ENCODE data around the gene TANC1. TPM values are rescaled to one million over a fixed set of nuclear protein-coding genes. Genes with fewer than 3 reads are reported as not detected.

Gene TANC1
- total RNA-seq, 6 experiments from 2014 or later: 4.0 to 12.7 (median 11.3) TPM

GRCh38 chr2:159060518-159060917, 92.1 kb downstream of the TANC1 start:
- no peak for TF ChIP-seq CTCF (IDR thresholded peaks at IDR 0.05)
- no peak for TF ChIP-seq POLR2A (IDR thresholded peaks at IDR 0.05)
- intact Hi-C loops (cut with DNase I): no loop called here
- Histone ChIP-seq H3K36me3 (no peaks in the 10 kb centered on the region), H3K4me1 (peaks cover 0 to 12% (median 0%) of the 10 kb centered on the region in 4 donors), H3K4me3 (no peak overlapping the region), H3K9me3 (no peaks in the 10 kb centered on the region), H3K27ac (no peak overlapping the region), H3K27me3 (no peaks in the 10 kb centered on the region)
- no peak for DNase-seq
- no peak for ATAC-seq
- 53% methylated on average over 3 of the region's 3 CpGs for WGBS (ENCODE audit: insufficient coverage, low coverage, low lambda C conversion rate, missing lambda C conversion rate)

- 94% methylated on average over 2 of the region's 4 CpGs for WGBS (ENCODE audit: insufficient coverage, low coverage, low lambda C conversion rate, missing lambda C conversion rate)
- peak in 3 of 4 donors; percentile 28 to 85 (median 38) for ATAC-seq
- intact Hi-C loops (cut with DNase I): no loop called here
- no peak for DNase-seq
- H3K36me3 ChIP-seq: no peaks in the 10 kb centered on the region
- no peak overlapping the region for H3K27ac ChIP-seq
- no peak for TF ChIP-seq CTCF (IDR thresholded peaks at IDR 0.05)
- TF ChIP-seq POLR2A (IDR thresholded peaks at IDR 0.05): no peak
- peaks cover 0 to 12% (median 0%) of the 10 kb centered on the region in 4 donors for H3K4me1 ChIP-seq
- H3K27me3 ChIP-seq: no peaks in the 10 kb centered on the region
- H3K9me3 ChIP-seq: no peaks in the 10 kb centered on the region
- H3K4me3 ChIP-seq: no peak overlapping the region
Observed at GRCh38 chr2:159063677-159064076, 95.2 kb downstream of the TANC1 start.

GRCh38 chr2:159064446-159065301, 96.2 kb downstream of the TANC1 start:
- DNase-seq (no peak), ATAC-seq (no peak)
- Histone ChIP-seq H3K4me3 (no peak overlapping the region), H3K27ac (no peak overlapping the region), H3K27me3 (no peaks in the 10 kb centered on the region), H3K9me3 (no peaks in the 10 kb centered on the region), H3K4me1 (peaks cover 0 to 12% (median 0%) of the 10 kb centered on the region in 4 donors), H3K36me3 (no peaks in the 10 kb centered on the region)
- WGBS (ENCODE audit: insufficient coverage, low coverage, low lambda C conversion rate, missing lambda C conversion rate): 56% methylated on average over 5 of the region's 5 CpGs
- TF ChIP-seq POLR2A (IDR thresholded peaks at IDR 0.05): no peak
- intact Hi-C loops (cut with DNase I): no loop called here

GRCh38 chr2:159065313-159065712, 96.9 kb downstream of the TANC1 start:
- no peaks in the 10 kb centered on the region for H3K27me3 ChIP-seq
- no peak overlapping the region for H3K27ac ChIP-seq
- TF ChIP-seq POLR2A (IDR thresholded peaks at IDR 0.05) (no peak), CTCF (IDR thresholded peaks at IDR 0.05) (no peak)
- H3K36me3 ChIP-seq: no peaks in the 10 kb centered on the region
- no peaks in the 10 kb centered on the region for H3K9me3 ChIP-seq
- intact Hi-C loops (cut with DNase I): no loop called here
- whole genome bisulfite sequencing (ENCODE audit: insufficient coverage, low coverage, low lambda C conversion rate, missing lambda C conversion rate): 78% methylated on average over 1 of the region's 1 CpG
- H3K4me3 ChIP-seq: no peak overlapping the region
- DNase-seq: no peak
- ATAC-seq: no peak
- peaks cover 0 to 12% (median 0%) of the 10 kb centered on the region in 4 donors for H3K4me1 ChIP-seq

GRCh38 chr2:159065891-159066290, 97.5 kb downstream of the TANC1 start:
- WGBS (ENCODE audit: insufficient coverage, low coverage, low lambda C conversion rate, missing lambda C conversion rate): 92% methylated on average over 4 of the region's 4 CpGs
- H3K4me3 ChIP-seq: no peak overlapping the region
- no peaks in the 10 kb centered on the region for H3K36me3 ChIP-seq
- no peaks in the 10 kb centered on the region for H3K27me3 ChIP-seq
- H3K4me1 ChIP-seq: peaks cover 0 to 12% (median 0%) of the 10 kb centered on the region in 4 donors
- H3K27ac ChIP-seq: no peak overlapping the region
- ATAC-seq (no peak), DNase-seq (no peak)
- intact Hi-C loops (cut with DNase I): no loop called here
- TF ChIP-seq POLR2A (IDR thresholded peaks at IDR 0.05): no peak
- TF ChIP-seq CTCF (IDR thresholded peaks at IDR 0.05): no peak
- no peaks in the 10 kb centered on the region for H3K9me3 ChIP-seq

Measured in right lobe of liver (tissue), 6 donors.